OCI-LY1 (cell line): ENCODE data around the gene VWA8.
"Not testable (repeated sequence)": the region's sequence is repeated elsewhere in the genome, so short reads cannot be mapped to it uniquely, and the experiment has no call there.

Experiments
- H2AFZ ChIP-seq: fragments of 200-600 bp; sonication (generic), shearing (Covaris generic); 2 replicates; pipeline ENCODE4 v1.6.0; 2014; ENCODE audit warnings: antibody characterized with exemption, mild to moderate bottlenecking, low read length
- H3F3A ChIP-seq: fragments of 200-600 bp; sonication (generic), shearing (Covaris generic); 2 replicates; pipeline ENCODE4 v1.6.0; 2014; ENCODE audit warnings: mild to moderate bottlenecking, antibody characterized with exemption, low read length, moderate library complexity; ENCODE audit not compliant: insufficient read depth
- H3K27ac ChIP-seq: fragments of 200-600 bp; sonication (generic); 2 replicates; pipeline ENCODE4 v1.5.1; 2014; ENCODE audit warnings: low read length, mixed run types, mild to moderate bottlenecking, low read depth; ENCODE audit not compliant: poor library complexity, severe bottlenecking
- H3K27me3 ChIP-seq: fragments of 200-600 bp; sonication (generic); 2 replicates; pipeline ENCODE4 v1.6.0; 2014; ENCODE audit warnings: antibody characterized with exemption, mild to moderate bottlenecking, low read length, moderate library complexity; ENCODE audit not compliant: insufficient read depth
- H3K36me3 ChIP-seq: fragments of 200-600 bp; sonication (generic); 2 replicates; pipeline ENCODE4 v1.6.1; 2014; ENCODE audit warnings: mild to moderate bottlenecking, antibody characterized with exemption, low read length, moderate library complexity, mixed read lengths; ENCODE audit not compliant: insufficient read depth
- H3K4me1 ChIP-seq: fragments of 200-600 bp; sonication (generic); 2 replicates; pipeline ENCODE4 v1.5.1; 2014; ENCODE audit warnings: mild to moderate bottlenecking, low read length, moderate library complexity; ENCODE audit not compliant: insufficient read depth, severe bottlenecking
- H3K4me2 ChIP-seq: fragments of 200-600 bp; sonication (generic), shearing (Covaris generic); 2 replicates; pipeline ENCODE4 v1.6.1; 2014; ENCODE audit warnings: low read length
- H3K4me3 ChIP-seq: fragments of 200-600 bp; sonication (generic); 2 replicates; pipeline ENCODE4 v1.5.1; 2014; ENCODE audit warnings: low read length, low read depth, mild to moderate bottlenecking, mixed read lengths; ENCODE audit not compliant: poor library complexity, severe bottlenecking
- H3K79me2 ChIP-seq: fragments of 200-600 bp; shearing (Covaris generic); 2 replicates; pipeline ENCODE4 v1.6.1; 2016; ENCODE audit warnings: mixed run types, low read length, mixed read lengths; ENCODE audit not compliant: insufficient read depth
- H3K9ac ChIP-seq: fragments of 200-600 bp; sonication (generic), shearing (Covaris generic); 2 replicates; pipeline ENCODE4 v1.6.1; 2014; ENCODE audit warnings: mild to moderate bottlenecking, low read length, mixed read lengths
- H3K9me2 ChIP-seq: fragments of 200-600 bp; sonication (generic), shearing (Covaris generic); 2 replicates; pipeline ENCODE4 v1.6.1; 2014; ENCODE audit warnings: low read depth, mild to moderate bottlenecking, low read length, mixed read lengths
- H3K9me3 ChIP-seq: fragments of 200-600 bp; shearing (Covaris generic); 2 replicates; pipeline ENCODE4 v1.6.1; 2014; ENCODE audit warnings: low read length, mixed read lengths
- H4K20me1 ChIP-seq: fragments of 200-600 bp; sonication (generic), shearing (Covaris generic); 2 replicates; pipeline ENCODE4 v1.6.0; 2016; ENCODE audit warnings: mild to moderate bottlenecking, low read length; ENCODE audit not compliant: insufficient read depth
- EZH2 ChIP-seq: fragments of 200-600 bp; sonication (generic), shearing (Covaris generic); IDR thresholded peaks from 2 replicates; pipeline ENCODE4 v1.8.0; 2017; ENCODE audit warnings: borderline replicate concordance, mixed run types, mild to moderate bottlenecking, antibody characterized with exemption, low read length, moderate library complexity, mixed read lengths
- TF ChIP-seq, protein P1 (sequence below): fragments of 200-600 bp; sonication (generic), shearing (Covaris generic); IDR thresholded peaks from 2 replicates; pipeline ENCODE4 v1.5.1; 2017; ENCODE audit warnings: mild to moderate bottlenecking, antibody characterized with exemption, low read length, moderate library complexity, mixed read lengths

VWA8 gene

DNA sequence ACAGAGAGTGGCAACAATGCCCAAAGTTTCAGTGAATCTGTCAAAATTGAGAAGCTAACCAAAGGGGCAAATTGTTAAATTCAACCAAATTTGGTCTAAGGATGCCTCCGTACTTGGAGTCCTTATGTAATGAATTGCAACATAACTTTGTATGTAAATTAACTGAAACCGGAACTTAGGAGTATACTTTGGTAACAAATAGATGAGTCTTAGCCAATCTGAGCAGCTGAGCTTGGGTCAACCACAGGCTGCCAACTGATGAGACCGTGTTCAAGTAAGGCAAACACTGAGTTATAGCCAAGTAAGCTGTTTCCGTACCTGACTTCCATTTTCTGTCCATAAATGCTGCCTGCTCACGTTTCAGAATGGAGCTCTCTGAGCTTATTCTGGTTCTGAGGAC is 5.3 kb downstream of the VWA8 start:
- Histone ChIP-seq H3K27me3 (no peaks in the 10 kb centered on the region), H3K9me3 (no peaks in the 10 kb centered on the region)
- TF ChIP-seq, protein P1, sequence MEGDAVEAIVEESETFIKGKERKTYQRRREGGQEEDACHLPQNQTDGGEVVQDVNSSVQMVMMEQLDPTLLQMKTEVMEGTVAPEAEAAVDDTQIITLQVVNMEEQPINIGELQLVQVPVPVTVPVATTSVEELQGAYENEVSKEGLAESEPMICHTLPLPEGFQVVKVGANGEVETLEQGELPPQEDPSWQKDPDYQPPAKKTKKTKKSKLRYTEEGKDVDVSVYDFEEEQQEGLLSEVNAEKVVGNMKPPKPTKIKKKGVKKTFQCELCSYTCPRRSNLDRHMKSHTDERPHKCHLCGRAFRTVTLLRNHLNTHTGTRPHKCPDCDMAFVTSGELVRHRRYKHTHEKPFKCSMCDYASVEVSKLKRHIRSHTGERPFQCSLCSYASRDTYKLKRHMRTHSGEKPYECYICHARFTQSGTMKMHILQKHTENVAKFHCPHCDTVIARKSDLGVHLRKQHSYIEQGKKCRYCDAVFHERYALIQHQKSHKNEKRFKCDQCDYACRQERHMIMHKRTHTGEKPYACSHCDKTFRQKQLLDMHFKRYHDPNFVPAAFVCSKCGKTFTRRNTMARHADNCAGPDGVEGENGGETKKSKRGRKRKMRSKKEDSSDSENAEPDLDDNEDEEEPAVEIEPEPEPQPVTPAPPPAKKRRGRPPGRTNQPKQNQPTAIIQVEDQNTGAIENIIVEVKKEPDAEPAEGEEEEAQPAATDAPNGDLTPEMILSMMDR: no peak
- no peak for TF ChIP-seq EZH2

DNA sequence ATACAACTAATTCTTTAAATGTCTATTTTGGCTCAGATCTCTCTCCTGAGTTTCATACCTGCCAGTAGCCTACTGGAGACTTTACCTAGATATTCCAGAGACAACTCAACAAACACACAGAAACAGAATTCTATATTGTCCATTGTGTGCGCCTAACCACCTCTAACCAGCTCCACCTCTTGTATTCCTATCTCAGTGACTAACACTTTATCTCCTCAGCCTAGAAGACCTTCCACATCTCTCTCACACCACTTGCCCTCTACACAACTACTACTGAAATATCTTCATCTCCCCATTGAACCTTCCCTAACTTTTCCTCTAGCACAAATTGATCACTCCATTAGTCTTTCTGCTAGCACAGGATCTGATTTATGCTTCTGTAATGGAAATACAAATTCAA is 6.7 kb downstream of the VWA8 start:
- Histone ChIP-seq H3K27ac (no peak overlapping the region), H3K9ac (no peak overlapping the region), H3K27me3 (no peaks in the 10 kb centered on the region), H3F3A (no peaks in the 10 kb centered on the region), H3K4me2 (no peak overlapping the region), H3K9me2 (no peaks in the 10 kb centered on the region), H2AFZ (no peak overlapping the region), H3K4me3 (no peak overlapping the region), H3K36me3 (peaks cover 11% of the 10 kb centered on the region; the same call in 1 of the 2 replicates), H3K79me2 (peaks cover 67% of the 10 kb centered on the region), H3K4me1 (peaks cover 25% of the 10 kb centered on the region), H4K20me1 (no peaks in the 10 kb centered on the region), H3K9me3 (no peaks in the 10 kb centered on the region)
- TF ChIP-seq, protein P1: no peak
- no peak for TF ChIP-seq EZH2

More for the DNA sequence above, 5.3 kb downstream of the VWA8 start:
- Histone ChIP-seq H3K4me2 (no peak overlapping the region), H2AFZ (no peak overlapping the region), H3K9ac (no peak overlapping the region), H3K4me1 (peaks cover 36% of the 10 kb centered on the region), H3K4me3 (no peak overlapping the region), H3K36me3 (0 out of 2 replicates have a peak, but pooled peaks cover 7% of the 10 kb centered on the region), H3K27ac (no peak overlapping the region), H3K9me2 (no peaks in the 10 kb centered on the region), H3F3A (no peaks in the 10 kb centered on the region), H3K79me2 (peaks cover 80% of the 10 kb centered on the region), H4K20me1 (no peaks in the 10 kb centered on the region)

DNA sequence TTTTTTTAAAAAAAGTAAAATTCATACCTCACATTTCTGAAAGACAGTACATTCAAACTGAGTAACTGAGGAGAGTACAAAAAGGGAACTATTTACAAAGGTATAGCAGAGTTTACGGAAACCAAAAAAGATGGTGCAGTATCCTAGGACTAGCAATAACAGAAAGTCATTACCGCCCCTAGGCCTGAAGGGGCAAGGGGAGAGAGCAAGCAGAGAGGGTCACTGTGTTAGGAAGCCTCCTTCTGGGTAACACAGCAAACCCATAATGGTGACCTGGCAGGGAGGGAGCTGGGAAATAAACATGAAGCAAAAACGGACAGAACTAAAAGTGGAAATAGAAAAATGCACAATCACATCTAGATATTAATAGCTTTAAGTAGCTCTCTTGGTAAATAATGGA is 8.2 kb downstream of the VWA8 start:
- no peaks in the 10 kb centered on the region for H4K20me1 ChIP-seq
- no peak overlapping the region for H3K4me3 ChIP-seq
- no peaks in the 10 kb centered on the region for H3K9me3 ChIP-seq
- no peaks in the 10 kb centered on the region for H3K27me3 ChIP-seq
- H3K79me2 ChIP-seq: peaks cover 52% of the 10 kb centered on the region
- H2AFZ ChIP-seq: no peak overlapping the region
- H3K4me1 ChIP-seq: peaks cover 13% of the 10 kb centered on the region
- H3K27ac ChIP-seq: no peak overlapping the region
- H3K36me3 ChIP-seq: peaks cover 26% of the 10 kb centered on the region
- H3K9ac ChIP-seq: no peak overlapping the region
- TF ChIP-seq, protein P1: no peak
- no peak for TF ChIP-seq EZH2
- no peaks in the 10 kb centered on the region for H3F3A ChIP-seq
- no peaks in the 10 kb centered on the region for H3K9me2 ChIP-seq
- H3K4me2 ChIP-seq: no peak overlapping the region

DNA sequence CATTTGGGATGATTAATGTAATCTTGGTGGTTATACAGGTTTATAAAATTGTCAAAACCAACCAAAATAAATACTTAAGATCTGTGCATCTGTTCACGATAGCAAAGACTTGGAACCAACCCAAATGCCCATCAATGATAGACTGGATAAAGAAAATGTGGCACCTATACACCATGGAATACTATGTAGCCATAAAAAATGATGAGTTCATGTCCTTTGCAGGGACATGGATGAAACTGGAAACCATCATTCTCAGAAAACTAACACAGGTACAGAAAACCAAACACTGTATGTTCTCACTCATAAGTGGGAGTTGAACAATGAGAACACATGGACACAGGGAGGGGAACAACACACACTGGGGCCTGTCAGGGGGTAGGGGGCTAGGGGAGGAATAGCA is 11.8 kb downstream of the VWA8 start:
- not testable (repeated sequence) for H2AFZ ChIP-seq, H3K9me3 ChIP-seq, H3K4me1 ChIP-seq, H3K27ac ChIP-seq, H3F3A ChIP-seq, H4K20me1 ChIP-seq, H3K9me2 ChIP-seq, H3K27me3 ChIP-seq, H3K4me3 ChIP-seq, H3K9ac ChIP-seq, H3K4me2 ChIP-seq
- Histone ChIP-seq H3K79me2 (peaks cover 25% of the 10 kb centered on the region), H3K36me3 (peaks cover 44% of the 10 kb centered on the region)
